ENCODE results near the gene PDCD2L.
A peak's percentile ranks its signal among the peaks of the same experiment; 100 is the strongest.
"Not testable (repeated sequence)": the region's sequence is repeated elsewhere in the genome, so short reads cannot be mapped to it uniquely, and the experiment has no call there.

Gene PDCD2L

DNA sequence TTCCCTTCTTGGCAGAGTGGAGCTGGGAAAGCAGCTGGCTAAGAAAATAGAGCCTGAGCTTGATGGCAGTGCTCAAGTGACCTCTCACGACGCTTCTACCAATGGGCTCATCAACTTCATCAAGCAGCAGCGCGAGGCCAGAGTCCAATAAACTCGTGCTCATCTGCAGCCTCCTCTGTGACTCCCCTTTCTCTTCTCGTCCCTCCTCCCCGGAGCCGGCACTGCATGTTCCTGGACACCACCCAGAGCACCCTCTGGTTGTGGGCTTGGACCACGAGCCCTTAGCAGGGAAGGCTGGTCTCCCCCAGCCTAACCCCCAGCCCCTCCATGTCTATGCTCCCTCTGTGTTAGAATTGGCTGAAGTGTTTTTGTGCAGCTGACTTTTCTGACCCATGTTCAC is 4.3 kb upstream of the PDCD2L start:
- no peak overlapping the region for H3K4me3 ChIP-seq
- peaks cover 31% of the 10 kb centered on the region for H3K36me3 ChIP-seq (ENCODE audit: insufficient read depth, low read length)
- no peak overlapping the region for H3K9ac ChIP-seq (ENCODE audit: insufficient read length)
- no peaks in the 10 kb centered on the region for H3K9me3 ChIP-seq (ENCODE audit: low read depth, low read length)
- no peak for DNase-seq (ENCODE audit: low read depth, low spot score)
- no peak for TF ChIP-seq FOXP2 (optimal IDR thresholded peaks at IDR 0.05; ENCODE audit: control extremely low read depth, extremely low read length, insufficient read depth)
- TF ChIP-seq POLR2AphosphoS5 (IDR thresholded peaks at IDR 0.05; ENCODE audit: borderline replicate concordance, low read depth, low read length), result no peak
- no peak for TF ChIP-seq EZH2 (IDR thresholded peaks at IDR 0.05)
- H3K27ac ChIP-seq, result no peak overlapping the region

GRCh38 chr19:34400844-34401243 is 3.4 kb upstream of the PDCD2L start:
- not testable (repeated sequence) for DNase-seq (ENCODE audit: low read depth, low spot score)
- peaks cover 28% of the 10 kb centered on the region for H3K36me3 ChIP-seq (ENCODE audit: insufficient read depth, low read length)

GRCh38 chr19:34402074-34402600 is 2.1 kb upstream of the PDCD2L start:
- Histone ChIP-seq H3K4me3 (no peak overlapping the region), H3K9me3 (ENCODE audit: low read depth, low read length) (no peaks in the 10 kb centered on the region), H3K9ac (ENCODE audit: insufficient read length) (no peak overlapping the region), H3K36me3 (ENCODE audit: insufficient read depth, low read length) (peaks cover 17% of the 10 kb centered on the region), H3K27ac (peak overlapping the region; percentile 26; the same call in 1 of the 2 replicates)
- TF ChIP-seq POLR2AphosphoS5 (IDR thresholded peaks at IDR 0.05; ENCODE audit: borderline replicate concordance, low read depth, low read length), result no peak
- no peak for TF ChIP-seq FOXP2 (optimal IDR thresholded peaks at IDR 0.05; ENCODE audit: control extremely low read depth, extremely low read length, insufficient read depth)
- TF ChIP-seq EZH2 (IDR thresholded peaks at IDR 0.05), result no peak
- no peak for DNase-seq (ENCODE audit: low read depth, low spot score)

More at GRCh38 chr19:34400844-34401243, 3.4 kb upstream of the PDCD2L start:
- not testable (repeated sequence) for H3K9ac ChIP-seq (ENCODE audit: insufficient read length); H3K4me3 ChIP-seq; H3K27ac ChIP-seq; H3K9me3 ChIP-seq (ENCODE audit: low read depth, low read length)

DNA sequence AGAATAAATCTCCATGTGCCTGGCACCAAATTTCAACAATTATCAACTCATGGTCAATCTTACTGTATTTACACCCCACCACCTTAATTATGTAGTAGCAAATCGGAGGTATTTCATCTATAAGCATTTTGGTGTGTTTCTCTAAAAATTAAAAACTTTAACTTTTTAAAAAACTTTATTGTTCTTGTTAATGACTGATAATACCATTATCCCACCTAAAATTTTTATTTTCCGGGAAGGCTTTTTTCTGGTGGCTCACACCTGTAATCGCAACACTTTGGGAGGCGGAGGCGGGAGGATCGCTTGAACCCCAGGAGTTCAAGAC is 453 bp upstream of the PDCD2L start:
- Histone ChIP-seq H3K36me3 (ENCODE audit: insufficient read depth, low read length) (peaks cover 18% of the 10 kb centered on the region), H3K4me3 (peak overlapping the region; percentile 97), H3K9me3 (ENCODE audit: low read depth, low read length) (no peaks in the 10 kb centered on the region), H3K9ac (ENCODE audit: insufficient read length) (peak overlapping the region; percentile 85), H3K27ac (peak overlapping the region; percentile 77)
- TF ChIP-seq EZH2 (IDR thresholded peaks at IDR 0.05) (no peak), FOXP2 (optimal IDR thresholded peaks at IDR 0.05; ENCODE audit: control extremely low read depth, extremely low read length, insufficient read depth) (no peak), POLR2AphosphoS5 (IDR thresholded peaks at IDR 0.05; ENCODE audit: borderline replicate concordance, low read depth, low read length) (no peak)
- DNase-seq (ENCODE audit: low read depth, low spot score), result no peak

DNA sequence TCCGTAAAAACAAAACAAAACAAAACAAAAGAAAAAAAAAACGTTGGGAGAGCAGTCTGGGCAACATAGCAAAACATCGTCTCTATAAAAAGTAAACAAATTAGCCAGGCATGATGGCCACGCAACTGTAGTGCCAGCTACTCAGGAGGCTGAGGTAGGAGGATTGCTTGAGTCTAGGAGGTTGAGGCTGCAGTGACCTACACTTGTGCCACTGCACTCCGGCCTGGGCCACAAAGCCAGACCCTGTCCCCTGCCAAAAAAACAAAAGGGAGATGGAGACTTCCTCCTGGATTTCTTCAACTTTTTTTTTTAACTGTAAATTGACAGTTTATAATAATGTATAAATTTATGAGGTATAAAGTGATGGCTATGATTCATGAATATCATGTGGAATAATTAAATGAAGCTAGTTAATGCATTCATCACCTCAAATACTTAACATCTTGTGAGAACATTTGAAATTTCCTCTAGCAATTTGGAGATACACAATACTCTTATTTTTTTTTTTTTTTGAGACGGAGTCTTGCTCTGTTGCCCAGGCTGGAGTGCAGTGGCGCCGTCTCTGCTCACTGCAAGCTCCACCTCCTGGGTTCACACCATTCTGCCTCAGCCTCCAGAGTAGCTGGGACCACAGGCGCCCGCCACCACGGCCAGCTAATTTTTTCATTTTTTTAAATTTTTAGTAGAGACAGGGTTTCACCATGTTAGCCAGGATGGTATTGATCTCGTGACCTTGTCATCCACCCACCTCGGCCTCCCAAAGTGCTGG is 1.9 kb downstream of the PDCD2L start:
- TF ChIP-seq EZH2 (IDR thresholded peaks at IDR 0.05), result no peak
- no peak for TF ChIP-seq POLR2AphosphoS5 (IDR thresholded peaks at IDR 0.05; ENCODE audit: borderline replicate concordance, low read depth, low read length)
- no peak for TF ChIP-seq FOXP2 (optimal IDR thresholded peaks at IDR 0.05; ENCODE audit: control extremely low read depth, extremely low read length, insufficient read depth)
- H3K9ac ChIP-seq (ENCODE audit: insufficient read length), result no peak overlapping the region

GRCh38 chr19:34408411-34408810 is 4.2 kb downstream of the PDCD2L start:
- no peak for DNase-seq (ENCODE audit: low read depth, low spot score)
- Histone ChIP-seq H3K9ac (ENCODE audit: insufficient read length) (no peak overlapping the region), H3K9me3 (ENCODE audit: low read depth, low read length) (no peaks in the 10 kb centered on the region), H3K36me3 (ENCODE audit: insufficient read depth, low read length) (peaks cover 27% of the 10 kb centered on the region), H3K4me3 (no peak overlapping the region), H3K27ac (no peak overlapping the region)
- TF ChIP-seq EZH2 (IDR thresholded peaks at IDR 0.05) (no peak), POLR2AphosphoS5 (IDR thresholded peaks at IDR 0.05; ENCODE audit: borderline replicate concordance, low read depth, low read length) (no peak), FOXP2 (optimal IDR thresholded peaks at IDR 0.05; ENCODE audit: control extremely low read depth, extremely low read length, insufficient read depth) (no peak)

More for the DNA sequence above, 1.9 kb downstream of the PDCD2L start:
- no peak for DNase-seq (ENCODE audit: low read depth, low spot score)
- Histone ChIP-seq H3K9me3 (ENCODE audit: low read depth, low read length) (no peaks in the 10 kb centered on the region), H3K4me3 (no peak overlapping the region), H3K27ac (no peak overlapping the region), H3K36me3 (ENCODE audit: insufficient read depth, low read length) (peaks cover 21% of the 10 kb centered on the region)

DNA sequence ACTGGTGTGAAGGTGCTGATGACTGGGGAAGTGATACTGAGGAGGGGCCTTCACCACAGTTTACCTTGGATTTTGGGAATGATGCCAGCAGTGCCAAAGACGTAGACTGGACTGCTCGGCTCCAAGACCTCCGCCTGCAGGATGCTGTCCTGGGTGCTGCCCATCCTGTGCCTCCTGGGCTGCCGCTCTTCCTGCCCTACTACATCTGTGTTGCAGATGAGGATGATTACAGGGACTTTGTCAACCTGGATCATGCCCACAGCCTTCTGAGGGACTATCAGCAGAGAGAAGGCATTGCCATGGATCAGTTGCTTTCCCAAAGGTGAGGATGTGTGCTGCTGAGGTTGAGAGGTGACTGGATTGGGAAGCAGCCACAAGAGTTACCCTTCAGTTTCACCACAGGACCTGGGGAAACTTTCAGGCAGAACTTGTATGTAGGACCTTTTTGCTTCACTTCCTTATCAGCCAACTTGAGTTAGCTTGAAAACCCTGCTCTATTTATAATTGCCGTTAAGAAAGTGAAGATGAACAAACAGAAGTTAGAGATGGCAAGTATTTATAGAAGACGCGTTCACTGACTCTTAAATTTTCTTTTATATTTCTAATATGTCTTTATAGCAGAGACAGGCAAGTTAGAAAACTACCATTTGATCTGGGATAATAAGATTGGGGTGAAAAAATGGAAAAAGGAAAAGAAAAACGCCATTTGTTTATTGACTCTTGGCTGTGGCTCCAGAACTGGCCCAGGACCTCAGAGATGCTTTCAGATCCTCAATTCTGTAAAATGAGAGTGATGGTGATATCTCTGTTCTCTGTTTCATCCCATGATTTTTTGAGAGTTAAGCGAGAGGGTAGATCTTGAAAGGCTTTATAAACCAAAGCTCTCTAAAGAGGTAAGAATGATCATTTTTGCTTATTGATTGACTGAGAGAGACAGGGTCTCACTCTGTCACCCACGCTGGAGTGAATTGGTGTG is 5.3 kb downstream of the PDCD2L start:
- H3K9me3 ChIP-seq (ENCODE audit: low read depth, low read length), result no peaks in the 10 kb centered on the region
- peaks cover 35% of the 10 kb centered on the region for H3K36me3 ChIP-seq (ENCODE audit: insufficient read depth, low read length)
- no peak overlapping the region for H3K9ac ChIP-seq (ENCODE audit: insufficient read length)
- H3K27ac ChIP-seq, result no peak overlapping the region
- no peak for TF ChIP-seq EZH2 (IDR thresholded peaks at IDR 0.05)
- no peak for TF ChIP-seq POLR2AphosphoS5 (IDR thresholded peaks at IDR 0.05; ENCODE audit: borderline replicate concordance, low read depth, low read length)
- no peak for TF ChIP-seq FOXP2 (optimal IDR thresholded peaks at IDR 0.05; ENCODE audit: control extremely low read depth, extremely low read length, insufficient read depth)
- no peak overlapping the region for H3K4me3 ChIP-seq
- no peak for DNase-seq (ENCODE audit: low read depth, low spot score)

GRCh38 chr19:34411216-34411615 is 7.0 kb downstream of the PDCD2L start:
- H3K27ac ChIP-seq, result no peak overlapping the region
- no peak for DNase-seq (ENCODE audit: low read depth, low spot score)
- no peak for TF ChIP-seq FOXP2 (optimal IDR thresholded peaks at IDR 0.05; ENCODE audit: control extremely low read depth, extremely low read length, insufficient read depth)
- TF ChIP-seq POLR2AphosphoS5 (IDR thresholded peaks at IDR 0.05; ENCODE audit: borderline replicate concordance, low read depth, low read length), result no peak
- TF ChIP-seq EZH2 (IDR thresholded peaks at IDR 0.05), result no peak
- H3K9me3 ChIP-seq (ENCODE audit: low read depth, low read length), result no peaks in the 10 kb centered on the region
- peaks cover 48% of the 10 kb centered on the region for H3K36me3 ChIP-seq (ENCODE audit: insufficient read depth, low read length)
- no peak overlapping the region for H3K4me3 ChIP-seq
- no peak overlapping the region for H3K9ac ChIP-seq (ENCODE audit: insufficient read length)
